Parathyroid adenoma (tissue), 2 donors: ENCODE measurements around the gene FKBP8.
A peak's percentile ranks its signal among the peaks of the same experiment; 100 is the strongest.
"Not testable (repeated sequence)": the region's sequence is repeated elsewhere in the genome, so short reads cannot be mapped to it uniquely, and the experiment has no call there.

Experiments
- H2AFZ ChIP-seq: fragments of 300-600 bp; sonication (generic); one replicate; pipeline ENCODE4 v1.7.0; 2017; ENCODE audit warnings: antibody characterized with exemption, mild to moderate bottlenecking
- H3K27ac ChIP-seq: fragments of 300-600 bp; sonication (generic); one replicate; pipeline ENCODE4 v1.7.0; 2017
- H3K27me3 ChIP-seq: fragments of 300-600 bp; sonication (generic); one replicate; pipeline ENCODE4 v1.7.0; 2017; ENCODE audit warnings: low read length; ENCODE audit not compliant: control insufficient read depth, insufficient read depth
- H3K36me3 ChIP-seq: fragments of 300-600 bp; sonication (generic); one replicate; pipeline ENCODE4 v1.7.0; 2017; ENCODE audit warnings: low read length; ENCODE audit not compliant: control insufficient read depth, insufficient read depth
- H3K4me1 ChIP-seq: fragments of 300-600 bp; sonication (generic); one replicate; pipeline ENCODE4 v1.7.0; 2017; ENCODE audit warnings: control low read depth
- H3K4me2 ChIP-seq: fragments of 300-600 bp; sonication (generic); one replicate; pipeline ENCODE4 v1.7.0; 2017; ENCODE audit warnings: low read length
- H3K4me3 ChIP-seq: fragments of 300-600 bp; sonication (generic); one replicate; pipeline ENCODE4 v1.7.0; 2017; ENCODE audit warnings: low read depth, low read length
- H3K79me2 ChIP-seq: fragments of 300-600 bp; sonication (generic); one replicate; pipeline ENCODE4 v1.7.0; 2017; ENCODE audit warnings: control low read depth
- H3K9ac ChIP-seq: fragments of 300-600 bp; sonication (generic); one replicate; pipeline ENCODE4 v1.7.0; 2017; ENCODE audit warnings: mild to moderate bottlenecking
- H3K9me3 ChIP-seq: fragments of 300-600 bp; sonication (generic); one replicate; pipeline ENCODE4 v1.7.0; 2017; ENCODE audit warnings: low read length; ENCODE audit not compliant: control insufficient read depth
- TF ChIP-seq, protein P1 (sequence below): fragments of 300-600 bp; sonication (generic); IDR thresholded peaks from one replicate; pipeline ENCODE4 v1.7.0; 2017; ENCODE audit warnings: antibody characterized with exemption, mild to moderate bottlenecking
- donor health status: primary hyperparathyroidism.

FKBP8 gene

DNA sequence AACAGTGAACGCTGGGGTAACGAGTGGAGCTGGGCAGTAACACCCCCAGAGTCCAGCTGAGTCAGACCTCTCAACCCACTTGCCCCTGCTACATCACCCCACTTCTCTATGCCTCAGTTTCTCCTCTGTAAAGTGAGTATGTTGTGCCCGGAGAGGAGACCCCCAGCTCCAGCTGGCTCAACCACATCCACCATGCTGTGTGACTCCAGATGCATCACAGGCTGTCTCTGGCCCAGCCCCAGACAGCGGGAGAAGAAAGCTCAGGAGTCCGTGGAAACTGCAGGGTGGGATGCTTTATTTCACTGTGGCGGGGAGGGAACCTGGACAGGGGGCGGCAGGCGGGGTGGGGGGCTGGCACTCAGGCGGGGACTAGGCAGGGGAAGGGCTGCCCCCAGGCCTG, 11.9 kb downstream of the FKBP8 start:
- no peaks in the 10 kb centered on the region for H3K36me3 ChIP-seq
- no peaks in the 10 kb centered on the region for H3K27me3 ChIP-seq
- TF ChIP-seq, protein P1, sequence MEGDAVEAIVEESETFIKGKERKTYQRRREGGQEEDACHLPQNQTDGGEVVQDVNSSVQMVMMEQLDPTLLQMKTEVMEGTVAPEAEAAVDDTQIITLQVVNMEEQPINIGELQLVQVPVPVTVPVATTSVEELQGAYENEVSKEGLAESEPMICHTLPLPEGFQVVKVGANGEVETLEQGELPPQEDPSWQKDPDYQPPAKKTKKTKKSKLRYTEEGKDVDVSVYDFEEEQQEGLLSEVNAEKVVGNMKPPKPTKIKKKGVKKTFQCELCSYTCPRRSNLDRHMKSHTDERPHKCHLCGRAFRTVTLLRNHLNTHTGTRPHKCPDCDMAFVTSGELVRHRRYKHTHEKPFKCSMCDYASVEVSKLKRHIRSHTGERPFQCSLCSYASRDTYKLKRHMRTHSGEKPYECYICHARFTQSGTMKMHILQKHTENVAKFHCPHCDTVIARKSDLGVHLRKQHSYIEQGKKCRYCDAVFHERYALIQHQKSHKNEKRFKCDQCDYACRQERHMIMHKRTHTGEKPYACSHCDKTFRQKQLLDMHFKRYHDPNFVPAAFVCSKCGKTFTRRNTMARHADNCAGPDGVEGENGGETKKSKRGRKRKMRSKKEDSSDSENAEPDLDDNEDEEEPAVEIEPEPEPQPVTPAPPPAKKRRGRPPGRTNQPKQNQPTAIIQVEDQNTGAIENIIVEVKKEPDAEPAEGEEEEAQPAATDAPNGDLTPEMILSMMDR, result no peak
- no peak overlapping the region for H3K4me2 ChIP-seq
- H3K4me3 ChIP-seq, result no peak overlapping the region
- no peak overlapping the region for H3K27ac ChIP-seq
- H3K9me3 ChIP-seq, result no peaks in the 10 kb centered on the region
- H2AFZ ChIP-seq, result no peak overlapping the region
- H3K4me1 ChIP-seq, result no peaks in the 10 kb centered on the region
- H3K79me2 ChIP-seq, result no peaks in the 10 kb centered on the region
- H3K9ac ChIP-seq, result no peak overlapping the region

GRCh38 chr19:18529782-18530181, 13.6 kb downstream of the FKBP8 start:
- no peak overlapping the region for H3K27ac ChIP-seq
- no peak overlapping the region for H3K9ac ChIP-seq
- no peak overlapping the region for H3K4me3 ChIP-seq
- no peaks in the 10 kb centered on the region for H3K9me3 ChIP-seq
- H3K79me2 ChIP-seq, result no peaks in the 10 kb centered on the region
- no peaks in the 10 kb centered on the region for H3K27me3 ChIP-seq
- no peaks in the 10 kb centered on the region for H3K36me3 ChIP-seq
- TF ChIP-seq, protein P1, result no peak
- H3K4me2 ChIP-seq, result no peak overlapping the region
- H2AFZ ChIP-seq, result no peak overlapping the region
- H3K4me1 ChIP-seq, result no peaks in the 10 kb centered on the region

DNA sequence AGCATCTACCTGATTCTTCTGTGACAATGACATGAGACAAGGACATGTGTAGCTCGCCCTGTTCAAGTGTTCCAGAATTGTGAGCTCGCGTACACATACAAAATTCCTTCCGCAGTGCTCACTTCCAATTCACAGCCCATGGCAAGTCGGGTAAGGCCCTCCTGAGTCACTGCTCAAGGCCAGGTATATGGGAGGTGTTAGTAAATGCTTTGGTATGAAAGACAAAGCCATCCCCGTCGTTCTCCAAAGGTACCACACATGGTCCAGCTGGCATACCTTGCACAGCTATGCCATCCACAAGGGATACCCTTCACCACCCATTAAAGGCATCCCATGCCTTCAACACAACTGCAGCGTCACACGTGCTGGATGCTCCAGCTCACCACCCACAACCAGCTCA, 17.1 kb downstream of the FKBP8 start:
- Histone ChIP-seq H3K36me3 (no peaks in the 10 kb centered on the region), H2AFZ (no peak overlapping the region), H3K4me3 (no peak overlapping the region), H3K9ac (no peak overlapping the region), H3K4me2 (no peak overlapping the region), H3K79me2 (peaks cover 3% of the 10 kb centered on the region), H3K27me3 (no peaks in the 10 kb centered on the region), H3K27ac (no peak overlapping the region), H3K9me3 (no peaks in the 10 kb centered on the region), H3K4me1 (no peaks in the 10 kb centered on the region)
- TF ChIP-seq, protein P1, result no peak

GRCh38 chr19:18523841-18524240, 19.5 kb downstream of the FKBP8 start:
- H3K79me2 ChIP-seq, result peaks cover 18% of the 10 kb centered on the region
- no peak overlapping the region for H3K9ac ChIP-seq
- no peak overlapping the region for H2AFZ ChIP-seq
- TF ChIP-seq, protein P1, result no peak
- H3K27ac ChIP-seq, result no peak overlapping the region
- peaks cover 5% of the 10 kb centered on the region for H3K4me1 ChIP-seq
- no peak overlapping the region for H3K4me3 ChIP-seq
- H3K27me3 ChIP-seq, result no peaks in the 10 kb centered on the region
- H3K9me3 ChIP-seq, result no peaks in the 10 kb centered on the region
- H3K4me2 ChIP-seq, result no peak overlapping the region
- H3K36me3 ChIP-seq, result no peaks in the 10 kb centered on the region

DNA sequence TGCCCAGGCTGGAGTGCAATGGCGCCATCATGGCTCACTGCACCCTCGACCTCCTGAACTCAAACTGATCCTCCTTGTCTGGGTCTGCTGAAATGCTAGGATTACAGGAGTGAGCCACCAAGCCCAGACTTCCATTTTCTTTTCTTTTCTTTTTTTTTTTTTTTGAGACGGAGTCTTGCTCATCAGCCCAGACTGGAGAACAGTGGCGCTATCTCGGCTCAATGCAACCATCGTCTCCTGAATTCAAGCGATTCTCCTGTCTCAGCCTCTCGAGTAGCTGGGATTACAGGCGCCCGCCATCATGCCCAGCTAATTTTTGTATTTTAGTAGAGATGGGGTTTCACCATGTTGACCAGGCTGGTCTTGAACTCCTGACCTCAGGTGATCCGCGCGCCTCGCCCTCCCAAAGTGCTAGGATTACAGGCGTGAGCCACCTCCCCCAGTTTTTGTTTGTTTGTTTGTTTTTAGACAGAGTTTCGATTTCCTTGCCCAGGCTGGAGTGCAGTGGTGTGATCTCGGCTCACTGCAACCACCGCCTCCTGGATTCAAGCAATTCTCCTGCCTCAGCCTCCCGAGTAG, 20.4 kb downstream of the FKBP8 start:
- Histone ChIP-seq H3K4me3 (peak overlapping the region; percentile 87), H3K27ac (peak overlapping the region; percentile 38), H3K4me2 (peak overlapping the region; percentile 66), H2AFZ (peak overlapping the region; percentile 54), H3K79me2 (peaks cover 27% of the 10 kb centered on the region)
- H3K9me3 ChIP-seq, H3K4me1 ChIP-seq, H3K9ac ChIP-seq, H3K36me3 ChIP-seq, H3K27me3 ChIP-seq: not testable (repeated sequence)
